Measurements from ENCODE around the gene TMA7. TPM values are rescaled to one million over a fixed set of nuclear protein-coding genes. Genes with fewer than 3 reads are reported as not detected.

Gene TMA7
- total and polyA plus RNA-seq, 9 of the 15 experiments (the other 6 are each of a cell fraction or from before 2014, with no cell fraction given), result 209 to 1,003 (median 486) TPM

- FAIRE-seq (no peak), DNase-seq (ENCODE audit: extremely low read depth in 1 of 4, low spot score in 3 of 4) (peak; percentile 65 to 90 (median 86)), ATAC-seq (peak; percentile 75)
- H3K27me3 ChIP-seq (ENCODE audit: control insufficient read depth in 2 of 2, insufficient read depth in 2 of 2, low read length in 2 of 2), result no peaks in the 10 kb centered on the region
- 0% methylated on average over 3 of the region's 86 CpGs for WGBS (ENCODE audit: insufficient coverage, low coverage, missing lambda C conversion rate)
- POLR2A ChIA-PET, result interaction anchor here (1.0 kb wide), 1 partner anchor 13 kb away, joined by 3 read pairs; no protein-coding TSS in a partner anchor
- no peaks in the 10 kb centered on the region for H4K20me1 ChIP-seq (replicated peaks; ENCODE audit: control insufficient read depth, insufficient read depth, low read length)
- H3K9me1 ChIP-seq (ENCODE audit: control insufficient read depth, insufficient read depth, low read length), result no peaks in the 10 kb centered on the region
- H3K4me2 ChIP-seq (ENCODE audit: insufficient read depth, low read length), result peak overlapping the region; percentile 66
- in situ Hi-C loops (cut with MboI) (no loop called here), intact Hi-C loops (cut with micrococcal nuclease) (no loop called here)
- no peaks in the 10 kb centered on the region for H3K9me3 ChIP-seq (replicated peaks; ENCODE audit: control insufficient read depth, insufficient read depth, low read depth, low read length)
- H3K4me1 ChIP-seq (replicated peaks in 1 of 2; ENCODE audit: control insufficient read depth in 2 of 2, insufficient read depth in 2 of 2, low read length in 2 of 2), result peaks cover 5 to 36% of the 10 kb centered on the region in 2 experiments; a peak in 4 of 5 replicates
- peak overlapping the region; percentile 57 for H3K4me3 ChIP-seq
- peak overlapping the region; percentile 59 to 85; a peak in 3 of 4 replicates for H3K9ac ChIP-seq (ENCODE audit: insufficient read depth in 1 of 2, low read depth in 2 of 2, low read length in 2 of 2)
- no TSS peak for BruUV-seq (replicated peaks)
- CTCF ChIA-PET (ENCODE audit: low intra/inter-chr PET ratio), result interaction anchor here (0.6 kb wide), 1 partner anchor 129 kb away, joined by 3 read pairs; no protein-coding TSS in a partner anchor
- H3K79me2 ChIP-seq (ENCODE audit: control insufficient read depth, insufficient read depth, low read length), result no peaks in the 10 kb centered on the region; the same call in 2 of the 3 replicates
- H3K36me3 ChIP-seq (ENCODE audit: control insufficient read depth, insufficient read depth, low read length), result peaks cover 29% of the 10 kb centered on the region; the same call in 2 of the 3 replicates
- peak overlapping the region; percentile 78 for H2AFZ ChIP-seq (ENCODE audit: low read depth, low read length)
- H3K27ac ChIP-seq (ENCODE audit: extremely low read depth, low read depth, low read length), result peak overlapping the region; percentile 68
- no peak for TF ChIP-seq RBM25 (IDR thresholded peaks at IDR 0.05; ENCODE audit: low read depth, low read length, severe bottlenecking)
- peak; percentile 18 for TF ChIP-seq KDM5B (IDR thresholded peaks at IDR 0.05; ENCODE audit: insufficient replicate concordance, low read depth, low read length)
- no peak for TF ChIP-seq ZFP30 (CRISPR knock-in tag; IDR thresholded peaks at IDR 0.05; ENCODE audit: borderline replicate concordance)
- no peak for TF ChIP-seq SRSF9 (IDR thresholded peaks at IDR 0.05; ENCODE audit: borderline replicate concordance, low read depth, low read length)
- no peak for TF ChIP-seq NEUROD1 (IDR thresholded peaks at IDR 0.05; ENCODE audit: borderline replicate concordance, low read depth, low read length, partially characterized antibody)
- peak; percentile 91 for TF ChIP-seq VEZF1 (CRISPR knock-in tag; IDR thresholded peaks at IDR 0.05)
- TF ChIP-seq ZNF518B (CRISPR knock-in tag; IDR thresholded peaks at IDR 0.05), result no peak
- peak; percentile 87 for TF ChIP-seq GABPA (tag; conservative IDR thresholded peaks at IDR 0.05; ENCODE audit: low read depth)
- TF ChIP-seq TBL1XR1 (IDR thresholded peaks at IDR 0.05; ENCODE audit: low read length in 2 of 2), result no peak
- TF ChIP-seq RBM22 (IDR thresholded peaks at IDR 0.05; ENCODE audit: low read depth, low read length, poor library complexity, severe bottlenecking), result peak; percentile 44
- TF ChIP-seq TFAP4 (CRISPR knock-in tag; IDR thresholded peaks at IDR 0.05; ENCODE audit: borderline replicate concordance), result 0 out of 2 replicates have a peak, but pooled peaks have one; percentile 1
- no peak for TF ChIP-seq USF2 (CRISPR knock-in tag; IDR thresholded peaks at IDR 0.05)
- TF ChIP-seq HEY1 (CRISPR knock-in tag; IDR thresholded peaks at IDR 0.05; ENCODE audit: borderline replicate concordance), result no peak
Measured at GRCh38 chr3:48429317-48429959, 10.6 kb upstream of the TMA7 start.

Measured in K562 (cell line).